Mucosa of gallbladder (tissue), 1 donor: ENCODE data around the gene LAMA1. TPM values are rescaled to one million over a fixed set of nuclear protein-coding genes. Genes with fewer than 3 reads are reported as not detected.

ENCODE experiments used
- DNase-seq: peaks from one replicate; pipeline ENCODE4 v3.0.0-alpha.2; 2020; ENCODE audit warnings: low spot score
- total RNA-seq: library from RNA; stranded (reverse); gene quantifications from one replicate; pipeline ENCODE4 v1.2.1, GENCODE V29; 2021
- donor health status: DM: no; HTN: no; CAD: no.

The LAMA1 gene
- total RNA-seq, 1 donor from 2014 or later, result 0.49 TPM

DNA sequence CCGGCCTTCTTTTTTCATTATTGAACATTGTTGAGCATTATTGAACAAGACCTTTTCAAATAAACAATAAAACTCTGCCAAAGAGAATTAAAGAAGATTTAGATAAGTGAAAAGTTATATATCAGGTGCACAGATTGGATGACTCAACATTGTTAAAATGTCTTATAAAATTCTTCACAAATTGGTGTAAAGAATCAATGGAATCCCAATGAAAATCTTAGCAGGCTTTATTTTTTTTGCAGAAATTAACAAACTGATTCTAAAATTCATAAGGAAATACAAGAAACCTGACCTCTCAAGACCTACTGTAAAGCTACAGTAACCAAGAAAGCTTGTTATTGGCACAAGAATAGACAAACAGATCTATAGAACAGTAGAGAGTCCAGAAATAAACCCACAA lies 70.3 kb downstream of the LAMA1 start:
- no peak for DNase-seq

DNA sequence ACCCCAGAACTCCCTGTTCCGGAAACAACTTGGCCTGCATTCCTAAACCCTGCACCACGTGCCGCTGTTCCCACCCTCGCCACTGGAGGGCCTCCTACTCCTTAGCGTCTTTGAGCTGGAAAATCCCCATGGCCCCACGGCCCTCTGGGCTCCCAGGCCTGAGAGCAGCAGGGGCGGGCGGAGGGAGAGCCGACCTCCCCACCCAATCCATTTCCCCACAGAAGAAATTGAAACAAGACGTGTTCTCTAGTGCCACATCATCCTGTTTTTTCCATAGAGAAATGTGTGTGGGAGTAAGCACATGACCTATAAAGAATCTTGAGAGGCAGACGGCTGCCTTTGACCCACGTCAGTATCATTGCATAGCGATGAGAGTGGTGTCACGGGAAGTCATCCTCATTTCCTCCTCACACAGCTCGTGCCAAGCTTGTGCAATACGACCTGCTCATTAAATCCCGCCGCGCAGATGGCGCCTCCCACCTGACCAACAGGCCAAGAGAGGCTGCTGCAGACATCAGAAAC lies 79.2 kb downstream of the LAMA1 start:
- DNase-seq, result peak; percentile 71

DNA sequence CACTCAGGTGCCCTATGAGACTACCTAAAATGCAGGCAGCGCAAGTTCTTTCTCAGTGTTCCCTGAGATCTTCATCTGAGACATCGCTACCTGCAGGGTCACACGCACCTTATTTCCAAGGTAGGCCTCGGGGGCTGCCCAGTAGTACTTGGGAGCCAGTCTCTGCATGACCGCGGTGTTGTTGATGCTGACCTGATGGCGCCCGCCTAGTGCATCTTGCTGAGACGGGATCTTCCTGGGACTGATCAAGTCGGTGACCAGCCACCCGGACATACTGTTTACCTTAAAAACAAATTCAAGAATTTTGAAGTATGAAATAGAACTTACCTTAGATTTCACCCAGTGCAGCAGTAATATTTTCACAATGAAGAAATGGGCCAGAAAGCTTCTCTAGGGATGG lies 80.1 kb downstream of the LAMA1 start:
- no peak for DNase-seq

DNA sequence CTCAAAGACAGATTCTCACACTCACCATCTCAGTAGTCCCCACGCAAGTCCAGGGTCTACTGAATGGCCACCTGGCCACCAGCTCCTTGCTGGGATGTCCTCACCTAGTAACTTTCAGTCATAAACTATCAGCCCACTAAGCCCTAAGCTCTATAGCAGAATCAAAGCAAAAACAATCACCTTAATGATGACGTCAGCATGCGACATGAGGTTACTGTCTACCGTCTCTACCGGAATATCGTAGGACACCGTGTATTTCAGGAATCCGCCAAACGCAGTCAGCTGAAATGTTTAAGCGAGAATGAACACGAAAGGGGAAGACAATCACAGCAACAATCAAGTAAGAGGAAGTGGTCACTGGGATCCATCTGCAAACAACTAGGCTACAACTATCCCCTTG lies 81.8 kb downstream of the LAMA1 start:
- DNase-seq, result no peak

DNA sequence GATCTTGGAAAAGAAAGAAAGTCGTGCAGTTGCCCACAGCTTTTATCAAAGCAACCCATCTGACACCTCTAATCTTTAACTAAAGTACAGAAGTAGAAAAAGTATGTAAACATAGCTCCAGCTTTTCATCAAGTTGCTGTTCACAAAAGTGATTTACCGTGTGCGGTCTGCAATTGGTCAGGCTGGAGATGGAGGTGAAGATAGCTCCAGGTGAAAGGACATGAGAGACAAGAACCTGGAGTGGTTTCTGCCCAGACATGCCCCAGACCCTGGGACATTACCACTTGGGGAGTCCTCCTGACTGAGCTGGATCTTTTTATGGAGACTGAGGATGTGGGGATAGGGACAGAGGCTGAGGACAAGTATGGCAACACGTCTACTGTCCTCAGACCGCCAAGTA lies 82.7 kb downstream of the LAMA1 start:
- DNase-seq, result no peak

DNA sequence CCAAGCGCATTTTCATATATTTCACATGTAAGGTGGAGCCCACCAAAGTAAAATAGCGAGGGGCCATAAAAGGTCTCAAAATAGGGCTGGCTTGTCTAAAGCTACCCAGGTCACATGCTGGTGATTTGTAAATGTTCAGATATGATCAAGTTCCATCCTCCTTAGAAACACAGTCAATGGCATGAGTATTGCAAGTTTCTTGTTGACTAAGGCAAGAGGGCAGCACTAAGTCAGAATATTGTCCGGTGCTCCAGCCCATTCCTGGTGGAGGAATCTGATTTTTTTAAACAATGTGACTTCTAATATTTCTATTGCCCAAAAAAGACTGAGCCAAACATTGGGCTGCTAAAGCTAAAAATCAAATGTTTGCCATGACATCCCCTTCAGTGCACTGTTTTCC lies 85.1 kb downstream of the LAMA1 start:
- DNase-seq, result no peak

GRCh38 chr18:7028625-7029024 lies 89.0 kb downstream of the LAMA1 start:
- DNase-seq, result no peak

DNA sequence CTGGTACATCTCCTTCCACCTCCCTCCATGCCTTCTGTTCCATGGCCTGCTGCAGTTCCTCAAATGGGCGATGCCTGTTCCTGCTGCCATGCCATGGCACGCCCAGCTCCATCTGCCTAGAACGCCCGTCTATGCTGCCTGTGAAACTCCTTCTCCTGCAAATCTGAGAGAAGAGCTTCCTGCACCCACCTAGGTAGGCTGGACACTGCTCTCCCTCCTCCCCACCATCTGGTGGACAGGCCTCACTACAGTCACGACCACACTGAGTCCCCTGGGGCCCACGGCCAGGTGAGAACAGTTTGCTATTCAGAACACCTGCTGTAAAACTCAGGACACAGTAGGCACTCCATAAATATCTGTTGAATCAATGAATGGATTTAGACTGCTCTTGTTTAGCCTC lies 92.4 kb downstream of the LAMA1 start:
- no peak for DNase-seq

GRCh38 chr18:7023581-7023980 lies 94.0 kb downstream of the LAMA1 start:
- no peak for DNase-seq

- DNase-seq, result no peak
Measured at GRCh38 chr18:7023063-7023580, 94.5 kb downstream of the LAMA1 start.

GRCh38 chr18:7021994-7022840 lies 95.4 kb downstream of the LAMA1 start:
- peak; percentile 40 for DNase-seq

DNA sequence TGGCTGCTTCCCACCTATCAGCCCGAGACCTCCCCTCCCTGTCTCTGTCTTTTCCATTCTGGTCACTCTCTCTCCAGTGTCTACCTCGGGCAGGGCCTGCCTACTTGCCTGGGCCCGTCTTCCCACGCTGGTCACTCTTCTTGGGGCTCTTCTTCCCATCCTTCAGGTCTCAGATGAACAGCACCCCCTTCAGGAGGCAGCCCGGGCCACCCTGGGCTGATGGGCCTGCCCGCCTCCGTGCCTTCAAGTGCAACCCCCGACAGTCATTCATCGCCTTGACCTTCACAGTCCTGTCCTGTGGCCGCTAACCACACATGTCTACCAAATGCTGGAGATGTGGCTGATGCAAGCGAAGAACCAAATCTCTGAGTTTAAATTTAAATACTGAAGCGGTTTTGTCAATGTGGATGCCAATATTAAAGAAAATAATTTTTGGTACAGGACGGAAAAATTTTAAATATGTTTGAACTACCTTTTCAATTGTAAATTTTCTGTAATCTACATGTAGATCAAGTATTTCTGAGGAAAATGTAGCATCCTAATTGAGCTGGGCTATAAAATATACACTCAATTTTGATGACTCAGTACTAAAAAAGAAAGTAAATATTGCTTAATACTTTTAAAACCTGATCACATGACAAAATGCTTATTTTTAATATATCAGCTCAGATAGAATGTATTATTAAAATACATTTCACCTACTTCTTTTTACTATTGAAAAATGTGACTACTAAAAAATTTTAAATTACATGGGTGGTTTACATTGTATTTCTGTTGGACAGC lies 96.4 kb downstream of the LAMA1 start:
- DNase-seq, result no peak

GRCh38 chr18:7017013-7017412 lies 100.6 kb downstream of the LAMA1 start:
- DNase-seq, result no peak

GRCh38 chr18:7011142-7011541 lies 106.5 kb downstream of the LAMA1 start:
- DNase-seq, result no peak

DNA sequence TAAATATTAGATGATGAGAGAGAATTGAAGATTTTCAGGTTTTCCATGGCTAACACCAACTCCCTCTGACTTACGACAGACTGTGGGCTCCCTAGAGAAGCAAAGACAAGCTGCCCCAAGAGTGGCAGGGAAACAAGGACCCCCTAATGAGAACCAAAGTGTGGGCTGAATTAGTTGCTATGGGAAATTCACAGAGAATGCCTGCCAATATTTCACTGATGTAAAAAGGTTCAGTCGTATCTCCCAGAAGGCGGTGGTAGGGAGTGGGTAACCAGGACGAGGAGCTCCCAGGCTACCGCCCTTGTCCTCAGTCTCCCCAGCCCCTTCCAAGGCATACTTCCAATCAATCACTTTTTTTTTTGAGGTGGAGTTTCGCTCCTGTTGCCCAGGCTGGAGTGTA lies 113.6 kb downstream of the LAMA1 start:
- DNase-seq, result no peak

- no peak for DNase-seq
Measured at GRCh38 chr18:7002107-7002506, 115.5 kb downstream of the LAMA1 start.

- DNase-seq, result no peak
Measured at GRCh38 chr18:7000484-7001096, 117.0 kb downstream of the LAMA1 start.

GRCh38 chr18:6997808-6998207 lies 119.8 kb downstream of the LAMA1 start:
- DNase-seq, result no peak

DNA sequence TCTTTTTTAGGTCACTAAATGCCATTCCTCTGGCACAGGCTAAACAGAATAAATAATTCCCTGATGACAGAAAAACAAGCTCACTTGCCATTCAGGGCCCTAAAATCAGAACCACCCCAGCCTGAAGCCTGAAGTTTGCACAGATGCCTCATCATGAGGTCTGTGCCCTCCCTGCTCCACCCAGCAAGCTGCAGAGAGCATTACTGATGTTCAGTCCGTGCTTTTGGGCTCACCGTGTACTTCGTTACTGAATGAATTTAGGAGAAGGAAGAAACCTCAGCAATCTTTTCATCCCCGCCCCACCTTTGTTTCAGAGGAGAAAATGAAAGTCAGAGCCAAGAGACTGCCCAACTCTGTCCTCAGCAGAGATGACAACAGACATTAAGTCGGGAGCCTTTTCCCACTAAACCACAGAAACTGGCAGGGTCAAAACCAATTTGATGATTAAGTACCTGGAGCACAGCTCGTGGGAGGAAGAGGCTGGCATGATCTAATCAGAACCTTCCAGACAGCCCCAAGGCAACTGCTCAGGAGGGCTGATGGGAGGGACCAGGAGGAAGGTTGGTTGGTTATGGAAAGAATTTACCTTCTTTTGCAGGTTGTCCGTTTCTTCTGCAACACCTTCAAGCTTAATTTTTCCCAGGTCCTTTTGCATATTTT lies 122.7 kb downstream of the LAMA1 start:
- no peak for DNase-seq

DNA sequence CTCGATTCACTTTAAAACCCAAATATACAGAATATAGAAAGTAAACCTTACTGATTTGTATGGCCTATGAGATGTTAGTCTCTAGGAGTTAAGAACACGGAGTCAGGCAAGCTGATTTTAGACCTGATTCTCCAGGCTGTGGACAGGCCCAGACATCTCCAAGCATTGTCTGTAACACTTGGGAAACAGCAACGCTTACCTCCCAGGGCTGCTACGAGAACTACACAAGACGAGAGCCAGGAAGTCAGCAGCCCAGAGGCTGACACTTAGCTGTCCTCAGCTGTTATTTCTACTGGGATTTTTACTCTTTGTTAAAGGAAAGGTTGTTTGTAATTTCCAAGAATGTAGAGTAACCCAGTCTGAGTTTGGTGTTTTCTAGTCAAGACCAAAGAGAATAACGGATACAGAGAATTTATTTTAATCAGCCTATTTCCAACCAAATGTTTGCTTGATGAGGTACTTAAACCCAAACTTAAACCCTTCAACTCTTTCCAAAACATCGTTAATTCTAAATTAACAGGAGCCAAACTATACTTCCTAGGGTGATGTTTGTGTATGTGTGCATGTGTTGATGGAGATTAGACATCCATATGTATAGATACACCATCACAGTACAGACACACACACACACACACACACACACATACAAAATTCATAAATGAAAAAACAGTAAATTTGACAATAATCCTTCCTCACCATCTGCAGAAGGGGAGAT lies 123.4 kb downstream of the LAMA1 start:
- no peak for DNase-seq

- DNase-seq, result no peak
Measured at GRCh38 chr18:6992761-6993160, 124.8 kb downstream of the LAMA1 start.
